OCI-LY1 (cell line): ENCODE results near the gene SYNPO2.

Experiments
- EZH2 ChIP-seq: fragments of 200-600 bp; sonication (generic), shearing (Covaris generic); IDR thresholded peaks from 2 replicates; pipeline ENCODE4 v1.8.0; 2017; ENCODE audit warnings: borderline replicate concordance, mixed run types, mild to moderate bottlenecking, antibody characterized with exemption, low read length, moderate library complexity, mixed read lengths
- TF ChIP-seq, protein P1 (sequence below): fragments of 200-600 bp; sonication (generic), shearing (Covaris generic); IDR thresholded peaks from 2 replicates; pipeline ENCODE4 v1.5.1; 2017; ENCODE audit warnings: mild to moderate bottlenecking, antibody characterized with exemption, low read length, moderate library complexity, mixed read lengths

GRCh38 chr4:119029847-119030535 is 141.3 kb downstream of the SYNPO2 start:
- TF ChIP-seq EZH2, result no peak
- TF ChIP-seq, protein P1, sequence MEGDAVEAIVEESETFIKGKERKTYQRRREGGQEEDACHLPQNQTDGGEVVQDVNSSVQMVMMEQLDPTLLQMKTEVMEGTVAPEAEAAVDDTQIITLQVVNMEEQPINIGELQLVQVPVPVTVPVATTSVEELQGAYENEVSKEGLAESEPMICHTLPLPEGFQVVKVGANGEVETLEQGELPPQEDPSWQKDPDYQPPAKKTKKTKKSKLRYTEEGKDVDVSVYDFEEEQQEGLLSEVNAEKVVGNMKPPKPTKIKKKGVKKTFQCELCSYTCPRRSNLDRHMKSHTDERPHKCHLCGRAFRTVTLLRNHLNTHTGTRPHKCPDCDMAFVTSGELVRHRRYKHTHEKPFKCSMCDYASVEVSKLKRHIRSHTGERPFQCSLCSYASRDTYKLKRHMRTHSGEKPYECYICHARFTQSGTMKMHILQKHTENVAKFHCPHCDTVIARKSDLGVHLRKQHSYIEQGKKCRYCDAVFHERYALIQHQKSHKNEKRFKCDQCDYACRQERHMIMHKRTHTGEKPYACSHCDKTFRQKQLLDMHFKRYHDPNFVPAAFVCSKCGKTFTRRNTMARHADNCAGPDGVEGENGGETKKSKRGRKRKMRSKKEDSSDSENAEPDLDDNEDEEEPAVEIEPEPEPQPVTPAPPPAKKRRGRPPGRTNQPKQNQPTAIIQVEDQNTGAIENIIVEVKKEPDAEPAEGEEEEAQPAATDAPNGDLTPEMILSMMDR, result no peak
